Pancreas (tissue), 10 donors: ENCODE measurements around the gene PWWP2B. TPM values are rescaled to one million over a fixed set of nuclear protein-coding genes. Genes with fewer than 3 reads are reported as not detected.
A peak's percentile ranks its signal among the peaks of the same experiment; 100 is the strongest.

Source experiments
- ATAC-seq, 4 donors: fragments of 200-7000 bp; cut with Tn5 transposase; one replicate each; pipeline versions ENCODE4 v1.8.0 to v1.9.1; 2020; ENCODE audit warnings: mild to moderate bottlenecking in 4 of 4, moderate library complexity in 4 of 4
- DNase-seq, 6 donors: peaks; one replicate each; pipeline ENCODE4 v3.0.0-alpha.2; 2020
- FAIRE-seq: peaks from 2 replicates; lab custom pipeline; 2012; peaks lifted over from hg19 to GRCh38; lab: Jason Lieb, UNC
- H3K27ac ChIP-seq, 4 donors: fragments of 200-600 bp; sonication (generic); 1 replicate in 3 of 4; 2 replicates in 1 of 4; pipeline versions ENCODE4 v1.5.0 to v1.8.0; 2020
- H3K27me3 ChIP-seq, 4 donors: fragments of 200-600 bp; one replicate each; pipeline ENCODE4 v1.8.0; 2021
- H3K36me3 ChIP-seq, 3 donors: fragments of 200-600 bp; sonication (generic) in 1 of 3; one replicate each; pipeline versions ENCODE4 v1.5.0 to v1.8.0; 2020 to 2021
- H3K4me1 ChIP-seq, 3 donors: fragments of 200-600 bp; one replicate each; pipeline ENCODE4 v1.8.0; 2021
- H3K4me3 ChIP-seq, 4 donors: fragments of 200-600 bp; sonication (generic) in 2 of 4; one replicate each; pipeline versions ENCODE4 v1.5.0 to v1.8.0; 2020 to 2021
- H3K9me3 ChIP-seq, 4 donors: fragments of 200-600 bp; one replicate each; pipeline ENCODE4 v1.8.0; 2021
- whole genome bisulfite sequencing, 2 donors: extraction: QIAGEN DNeasy Blood & Tissue Kit; methylation state at CpG; one replicate each; pipeline ENCODE4 v1.1.7; 2013; 5-methylcytosine and 5-hydroxymethylcytosine counted together
- intact Hi-C, 3 donors: fragments of 100-400 bp; cut with DNase I; formaldehyde crosslinking; loops; one replicate each; pipeline versions ENCODE4 v1.11.1 to v1.14.2; 2022
- polyA plus RNA-seq, 2 donors: library from polyadenylated mRNA; stranded (reverse); fragments of 200-250 nt; gene quantifications; one replicate each; pipeline ENCODE4 v1.2.3, GENCODE V29; 2013
- total RNA-seq, 6 donors: library from RNA; stranded (reverse); fragmentation: NEBNext Ultra II Directional in 4 of 6; extraction: Animal tissue kit (Norgen Biotek cat#: 25700) in 4 of 6; gene quantifications; one replicate each; pipeline versions ENCODE4 v1.2.1 to v1.2.4, GENCODE V29; 2021 to 2023
- TF ChIP-seq, protein P1 (sequence below), 4 donors: fragments of 200-600 bp; sonication (generic) in 3 of 4; IDR thresholded peaks; one replicate each; pipeline versions ENCODE4 v1.5.0 to v1.8.0; 2021; ENCODE audit warnings: antibody characterized with exemption in 4 of 4
- donor health status: healthy with polysubstance abuse.
- donor health status: DM: no; HTN: no; CAD: no; lungs with moderate emphysema.
- donor health status: DM: no; HTN: no; CAD: no.
- donor health status: control.
- donor health status: control.
- donor health status: Bipolar disorder and iron deficiency.
- donor health status: DM: yes; HTN: yes; CAD: no.
- donor health status: DM: no; HTN: no; CAD: no.
- donor health status: DM: no; HTN: no; CAD: no.
- donor health status: DM: yes; HTN: yes; CAD: no.

PWWP2B gene
- total and polyA plus RNA-seq, 8 donors = 17.8 to 44.1 (median 25.2) TPM

DNA sequence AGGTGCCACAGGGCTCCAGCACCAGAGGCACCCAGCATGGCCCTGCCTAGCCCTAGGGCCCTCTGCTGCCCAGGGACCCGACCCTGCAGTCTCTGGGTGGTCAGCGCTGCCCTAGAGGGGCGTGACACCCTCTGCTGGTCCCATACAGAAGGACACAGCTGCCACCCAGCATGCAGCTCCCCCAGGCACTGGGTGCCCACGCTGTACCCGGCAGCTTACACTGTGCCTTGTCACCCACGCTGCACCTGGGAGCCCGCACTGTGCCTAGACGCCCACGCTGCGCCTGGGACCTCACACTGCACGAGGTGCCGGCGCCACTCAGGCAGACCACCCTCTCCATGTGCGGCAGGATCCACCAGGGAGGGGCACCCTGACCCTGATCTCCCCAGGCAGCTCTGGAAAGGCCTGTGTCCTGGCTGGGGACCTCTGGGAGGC, 55.2 kb downstream of the PWWP2B start:
- Histone ChIP-seq H3K4me3 (no peak overlapping the region), H3K9me3 (no peaks in the 10 kb centered on the region), H3K4me1 (peaks cover 24 to 28% (median 25%) of the 10 kb centered on the region in 3 donors), H3K27me3 (no peaks in the 10 kb centered on the region), H3K36me3 (no peaks in the 10 kb centered on the region), H3K27ac (peak overlapping the region in 3 of 4 donors; percentile 25 to 51 (median 31))
- DNase-seq (peak in 4 of 6 donors; percentile 24 to 84 (median 63)), FAIRE-seq (no peak), ATAC-seq (peak in 3 of 4 donors; percentile 2 to 7 (median 5))
- TF ChIP-seq, protein P1, sequence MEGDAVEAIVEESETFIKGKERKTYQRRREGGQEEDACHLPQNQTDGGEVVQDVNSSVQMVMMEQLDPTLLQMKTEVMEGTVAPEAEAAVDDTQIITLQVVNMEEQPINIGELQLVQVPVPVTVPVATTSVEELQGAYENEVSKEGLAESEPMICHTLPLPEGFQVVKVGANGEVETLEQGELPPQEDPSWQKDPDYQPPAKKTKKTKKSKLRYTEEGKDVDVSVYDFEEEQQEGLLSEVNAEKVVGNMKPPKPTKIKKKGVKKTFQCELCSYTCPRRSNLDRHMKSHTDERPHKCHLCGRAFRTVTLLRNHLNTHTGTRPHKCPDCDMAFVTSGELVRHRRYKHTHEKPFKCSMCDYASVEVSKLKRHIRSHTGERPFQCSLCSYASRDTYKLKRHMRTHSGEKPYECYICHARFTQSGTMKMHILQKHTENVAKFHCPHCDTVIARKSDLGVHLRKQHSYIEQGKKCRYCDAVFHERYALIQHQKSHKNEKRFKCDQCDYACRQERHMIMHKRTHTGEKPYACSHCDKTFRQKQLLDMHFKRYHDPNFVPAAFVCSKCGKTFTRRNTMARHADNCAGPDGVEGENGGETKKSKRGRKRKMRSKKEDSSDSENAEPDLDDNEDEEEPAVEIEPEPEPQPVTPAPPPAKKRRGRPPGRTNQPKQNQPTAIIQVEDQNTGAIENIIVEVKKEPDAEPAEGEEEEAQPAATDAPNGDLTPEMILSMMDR (IDR thresholded peaks at IDR 0.05) = no peak
- intact Hi-C loops = loop anchor here (5.0 to 10.0 kb wide), 3 partner anchors 60 to 183 kb away; no protein-coding TSS in a partner anchor
- WGBS, 2 donors = 82 to 84% methylated on average over 14 of the region's 14 CpGs

DNA sequence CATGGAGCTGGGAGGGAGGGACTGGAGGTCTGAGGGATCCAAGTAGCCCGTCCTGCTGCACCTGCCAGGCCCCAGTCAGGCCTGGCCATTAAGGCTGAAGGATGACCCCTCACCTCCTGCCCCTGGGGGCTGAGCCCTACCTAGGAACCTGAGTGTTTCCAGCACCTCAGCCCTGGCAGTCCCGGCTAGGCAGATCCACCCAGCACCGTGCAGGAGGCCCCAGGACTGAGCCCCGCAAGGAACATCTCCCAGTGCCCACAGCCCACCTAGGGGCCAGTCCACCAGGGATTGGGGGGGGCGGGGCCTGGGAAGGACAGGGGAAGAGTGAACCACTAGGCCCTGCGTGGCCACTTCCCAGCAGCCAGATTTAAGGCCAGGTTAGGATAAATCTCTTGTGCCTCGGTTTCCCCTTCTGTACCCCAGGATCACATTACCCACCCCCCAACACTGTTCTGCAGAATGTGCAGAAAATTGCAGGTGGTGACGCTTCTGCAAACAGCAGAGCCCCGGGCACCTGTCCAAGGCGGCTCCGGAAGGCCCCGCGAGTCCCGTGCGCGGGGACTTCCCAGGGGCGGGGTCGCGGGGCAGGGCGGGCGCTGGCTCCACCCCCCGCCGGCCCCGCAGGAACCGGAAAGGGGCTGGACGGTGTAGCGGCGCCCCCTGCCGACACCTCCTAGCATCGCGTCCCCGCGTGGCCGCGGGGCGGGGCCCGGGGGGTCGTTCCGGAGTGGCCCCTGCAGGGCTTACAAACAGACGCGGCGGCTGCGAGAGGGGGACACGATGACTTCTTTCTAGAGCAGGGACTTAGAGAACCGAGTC, 55.9 kb downstream of the PWWP2B start:
- ATAC-seq (peak; percentile 78 to 90 (median 87)), DNase-seq (peak; percentile 92 to 99 (median 96)), FAIRE-seq (no peak)
- 5% methylated on average over 45 of the region's 45 CpGs for WGBS, 2 donors
- Histone ChIP-seq H3K36me3 (no peaks in the 10 kb centered on the region), H3K4me3 (peak overlapping the region in 2 of 4 donors; percentile 5 to 34), H3K4me1 (peaks cover 18 to 22% (median 19%) of the 10 kb centered on the region in 3 donors), H3K27ac (peak overlapping the region in 3 of 4 donors; percentile 25 to 51 (median 50)), H3K27me3 (no peaks in the 10 kb centered on the region), H3K9me3 (no peaks in the 10 kb centered on the region)
- TF ChIP-seq, protein P1 (IDR thresholded peaks at IDR 0.05) = peak; percentile 98 to 99 (median 99)
- intact Hi-C loops = loop anchor here (5.0 to 10.0 kb wide), 3 partner anchors 61 to 182 kb away; no protein-coding TSS in a partner anchor

DNA sequence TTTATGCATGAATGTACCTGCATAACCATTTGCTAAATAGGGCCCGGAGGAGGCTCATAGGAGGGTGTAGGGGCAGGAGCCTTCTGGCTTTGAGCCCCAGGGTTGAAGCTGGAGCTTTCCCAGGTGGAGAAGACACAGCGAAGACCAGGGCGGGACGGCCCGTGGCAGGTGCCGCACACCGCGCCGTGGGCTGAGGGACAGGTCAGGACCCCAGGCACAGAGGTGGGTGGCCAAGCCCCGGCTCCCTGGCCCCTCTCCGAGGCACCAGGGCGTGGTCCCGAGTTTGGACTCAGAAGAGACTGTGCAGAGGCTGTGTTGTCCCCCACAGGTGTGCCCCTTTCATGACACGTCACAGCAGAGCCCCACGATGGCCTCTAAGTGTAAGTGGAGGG, 56.5 kb downstream of the PWWP2B start:
- WGBS, 2 donors = 22 to 23% methylated on average over 15 of the region's 15 CpGs
- intact Hi-C loops = loop anchor here (5.0 to 10.0 kb wide), 3 partner anchors 61 to 181 kb away; no protein-coding TSS in a partner anchor
- H3K36me3 ChIP-seq = no peaks in the 10 kb centered on the region
- H3K27me3 ChIP-seq = no peaks in the 10 kb centered on the region
- peaks cover 14 to 18% (median 15%) of the 10 kb centered on the region in 3 donors for H3K4me1 ChIP-seq
- FAIRE-seq = no peak
- peak overlapping the region in 2 of 4 donors; percentile 5 to 34 for H3K4me3 ChIP-seq
- peak; percentile 7 to 29 (median 14) for ATAC-seq
- TF ChIP-seq, protein P1 (IDR thresholded peaks at IDR 0.05) = peak in 1 of 4 donors; percentile 2
- DNase-seq = peak in 2 of 6 donors; percentile 60 to 77
- H3K9me3 ChIP-seq = no peaks in the 10 kb centered on the region
- H3K27ac ChIP-seq = peak overlapping the region in 1 of 4 donors; percentile 50

DNA sequence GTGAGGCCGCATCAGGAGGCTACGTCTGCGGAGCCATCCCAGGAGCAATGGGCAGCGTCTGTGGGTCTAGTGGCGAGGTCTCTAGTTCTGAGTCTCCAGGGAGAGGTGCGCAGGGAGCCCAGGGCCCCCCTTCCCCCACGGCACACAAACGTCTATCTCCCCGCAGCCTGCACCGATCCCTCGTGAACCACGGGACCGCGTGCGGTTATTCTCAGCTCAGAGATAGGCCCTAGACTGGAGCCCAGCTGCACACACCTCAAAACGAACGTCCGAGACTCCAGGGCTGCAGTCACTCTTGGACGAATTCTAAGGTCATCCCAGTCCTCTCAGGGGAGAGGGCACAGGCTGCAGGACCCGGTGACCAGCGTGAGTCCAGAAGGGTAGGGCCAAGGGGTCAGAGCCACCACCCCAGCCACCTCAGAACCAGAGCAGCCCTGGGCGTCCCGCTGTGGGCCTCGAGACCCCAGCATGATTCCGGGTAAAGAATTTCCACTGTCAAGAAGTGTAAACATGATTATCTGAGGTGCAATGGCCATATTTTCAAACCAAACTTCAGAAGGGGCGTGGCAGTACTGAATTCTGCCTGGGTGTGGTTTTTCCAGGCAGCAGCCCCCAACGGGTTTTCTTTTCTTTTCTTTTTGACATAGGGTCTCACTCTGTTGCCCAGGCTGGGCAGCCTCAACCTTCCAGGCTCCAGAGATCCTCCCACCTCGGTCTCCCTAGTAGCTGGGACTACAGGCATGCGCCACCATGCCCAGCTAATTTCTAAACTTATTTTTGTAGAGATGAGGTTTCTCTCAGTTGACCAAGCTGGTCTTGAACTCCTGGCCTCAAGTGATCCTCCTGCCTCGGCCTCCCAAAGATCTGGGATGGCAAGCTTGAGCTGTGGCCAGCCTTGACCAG, 57.5 kb downstream of the PWWP2B start:
- Histone ChIP-seq H3K4me3 (no peak overlapping the region), H3K27me3 (no peaks in the 10 kb centered on the region), H3K27ac (no peak overlapping the region), H3K9me3 (no peaks in the 10 kb centered on the region), H3K36me3 (no peaks in the 10 kb centered on the region), H3K4me1 (peaks cover 17 to 27% (median 25%) of the 10 kb centered on the region in 3 donors)
- WGBS, 2 donors = 79% methylated on average over 30 of the region's 30 CpGs
- ATAC-seq (no peak), FAIRE-seq (no peak), DNase-seq (peak in 2 of 6 donors; percentile 30 to 66)
- TF ChIP-seq, protein P1 (IDR thresholded peaks at IDR 0.05) = no peak
- intact Hi-C loops = loop anchor here (5.0 to 10.0 kb wide), 7 partner anchors 62 to 232 kb away; no protein-coding TSS in a partner anchor
